WTC11 (cell line): ENCODE measurements around the gene TEX51.

ENCODE experiments used
- CREB1 ChIP-seq: sonication (generic); formaldehyde crosslinking; IDR thresholded peaks from 2 replicates; pipeline ENCODE4 v1.8.0; 2023; ENCODE audit warnings: mild to moderate bottlenecking, missing genetic modification reagents
- CTCF ChIP-seq: fragments of 200-600 bp; IDR thresholded peaks from 2 replicates; pipeline ENCODE4 v1.8.0; 2022; ENCODE audit warnings: antibody characterized with exemption
- ESRRA ChIP-seq: sonication (generic); formaldehyde crosslinking; IDR thresholded peaks from 2 replicates; pipeline ENCODE4 v1.8.1; 2022; ENCODE audit warnings: mild to moderate bottlenecking, missing genetic modification reagents, borderline replicate concordance
- FOXK1 ChIP-seq: sonication (generic); formaldehyde crosslinking; IDR thresholded peaks from 2 replicates; pipeline ENCODE4 v1.8.0; 2022; ENCODE audit warnings: mild to moderate bottlenecking, moderate library complexity, missing genetic modification reagents
- TEAD4 ChIP-seq: sonication (generic); formaldehyde crosslinking; IDR thresholded peaks from 2 replicates; pipeline ENCODE4 v1.8.0; 2022; ENCODE audit warnings: mild to moderate bottlenecking, missing genetic modification reagents
- USF2 ChIP-seq: sonication (generic); formaldehyde crosslinking; IDR thresholded peaks from 2 replicates; pipeline ENCODE4 v1.8.1; 2023; ENCODE audit warnings: mild to moderate bottlenecking, missing genetic modification reagents, moderate library complexity

- TF ChIP-seq CREB1 (CRISPR knock-in tag): no peak
- no peak for TF ChIP-seq TEAD4 (CRISPR knock-in tag)
- TF ChIP-seq CTCF: no peak
- no peak for TF ChIP-seq FOXK1 (CRISPR knock-in tag)
- no peak for TF ChIP-seq ESRRA (CRISPR knock-in tag)
- no peak for TF ChIP-seq USF2 (CRISPR knock-in tag)
Measured at GRCh38 chr2:126913881-126914615, 15.4 kb downstream of the TEX51 start.
